Body of pancreas (tissue), 4 donors: Measurements from ENCODE around the gene HYCC1. TPM values are rescaled to one million over a fixed set of nuclear protein-coding genes. Genes with fewer than 3 reads are reported as not detected.

Experiments used
- ATAC-seq: fragments of 150-250 bp; one replicate; pipeline ENCODE4 v1.9.1; 2016
- DNase-seq, 4 donors: peaks; one replicate each; pipeline ENCODE4 v3.0.0-alpha.2; 2019
- H3K27ac ChIP-seq, 4 donors: fragments of 200-600 bp; sonication (generic); 1 replicate in 3 of 4; 2 replicates in 1 of 4; pipeline versions ENCODE4 v1.5.1 to v1.6.1; 2016 to 2019; ENCODE audit warnings: mild to moderate bottlenecking in 1 of 4, mixed read lengths in 1 of 4, moderate library complexity in 1 of 4
- H3K27me3 ChIP-seq, 2 donors: fragments of 200-600 bp; sonication (generic); one replicate each; pipeline ENCODE4 v1.6.0; 2016; ENCODE audit warnings: mild to moderate bottlenecking in 1 of 2
- H3K36me3 ChIP-seq, 2 donors: fragments of 200-600 bp; sonication (generic); replicated peaks in 1 of 2; 2 replicates each; pipeline ENCODE4 v1.5.1; 2016; ENCODE audit warnings: low read depth in 2 of 2; ENCODE audit not compliant: insufficient read depth in 1 of 2
- H3K4me1 ChIP-seq: fragments of 200-600 bp; sonication (generic); one replicate; pipeline ENCODE4 v1.6.0; 2016
- H3K4me3 ChIP-seq, 2 donors: fragments of 200-600 bp; sonication (generic); 1 replicate in 1 of 2; 2 replicates in 1 of 2; pipeline ENCODE4 v1.5.1; 2016 to 2019
- H3K9me3 ChIP-seq, 3 donors: fragments of 200-600 bp; sonication (generic); 1 replicate in 2 of 3; 2 replicates in 1 of 3; pipeline ENCODE4 v1.5.1; 2016
- CTCF ChIP-seq, 7 experiments: fragments of 450-650 bp in 4 of 7; fragments of 200-600 bp in 3 of 7; sonication (generic) in 3 of 7; IDR thresholded peaks; one replicate each; pipeline ENCODE4 v1.5.1; 2016 to 2019; ENCODE audit warnings: antibody characterized with exemption in 7 of 7
- POLR2A ChIP-seq, 3 donors: fragments of 450-650 bp; IDR thresholded peaks; one replicate each; pipeline ENCODE4 v1.6.1; 2016; ENCODE audit warnings: antibody characterized with exemption in 3 of 3, mild to moderate bottlenecking in 2 of 3
- WGBS, 2 donors: methylation state at CpG; one replicate each; pipeline ENCODE4 v1.1.5; 2017; 5-methylcytosine and 5-hydroxymethylcytosine counted together
- intact Hi-C: fragments of 100-400 bp; cut with DNase I; formaldehyde crosslinking; loops from one replicate; pipeline ENCODE4 v1.15.1; 2023
- total RNA-seq, 2 donors: library from RNA; depleted of rRNA; stranded (reverse); fragments of >200 nt; gene quantifications; one replicate each; pipeline ENCODE4 v1.1.0, GENCODE V29; 2016

The HYCC1 gene
- total RNA-seq, 2 donors from 2014 or later = 8.6 to 10.5 TPM

GRCh38 chr7:23011222-23011924 is 2.6 kb downstream of the HYCC1 start:
- 61 to 70% methylated on average over 3 of the region's 3 CpGs for whole genome bisulfite sequencing, 2 donors
- Histone ChIP-seq H3K4me1 (peaks cover 8% of the 10 kb centered on the region), H3K36me3 (no peaks in the 10 kb centered on the region), H3K27me3 (no peaks in the 10 kb centered on the region), H3K4me3 (no peak overlapping the region), H3K27ac (no peak overlapping the region), H3K9me3 (no peaks in the 10 kb centered on the region)
- TF ChIP-seq CTCF (IDR thresholded peaks at IDR 0.05) (no peak), POLR2A (IDR thresholded peaks at IDR 0.05) (no peak)
- DNase-seq (no peak), ATAC-seq (no peak)
- intact Hi-C loops = no loop called here

GRCh38 chr7:23009303-23009702 is 4.6 kb downstream of the HYCC1 start:
- DNase-seq = no peak
- ATAC-seq = no peak
- H3K4me3 ChIP-seq = no peak overlapping the region
- H3K36me3 ChIP-seq = no peaks in the 10 kb centered on the region
- no peak for TF ChIP-seq POLR2A (IDR thresholded peaks at IDR 0.05)
- TF ChIP-seq CTCF (IDR thresholded peaks at IDR 0.05) = no peak
- H3K27me3 ChIP-seq = no peaks in the 10 kb centered on the region
- peaks cover under 1% of the 10 kb centered on the region for H3K4me1 ChIP-seq
- intact Hi-C loops = no loop called here
- H3K27ac ChIP-seq = no peak overlapping the region
- no peaks in the 10 kb centered on the region for H3K9me3 ChIP-seq

- Histone ChIP-seq H3K27me3 (no peaks in the 10 kb centered on the region), H3K4me3 (no peak overlapping the region), H3K9me3 (no peaks in the 10 kb centered on the region), H3K27ac (no peak overlapping the region), H3K4me1 (no peaks in the 10 kb centered on the region), H3K36me3 (no peaks in the 10 kb centered on the region)
- ATAC-seq (no peak), DNase-seq (no peak)
- intact Hi-C loops = no loop called here
- no peak for TF ChIP-seq CTCF (IDR thresholded peaks at IDR 0.05)
- no peak for TF ChIP-seq POLR2A (IDR thresholded peaks at IDR 0.05)
Observed at GRCh38 chr7:23004247-23004520, 9.7 kb downstream of the HYCC1 start.

- H3K4me1 ChIP-seq = no peaks in the 10 kb centered on the region
- no peaks in the 10 kb centered on the region for H3K36me3 ChIP-seq
- TF ChIP-seq CTCF (IDR thresholded peaks at IDR 0.05) = no peak
- no peak for TF ChIP-seq POLR2A (IDR thresholded peaks at IDR 0.05)
- H3K4me3 ChIP-seq = no peak overlapping the region
- intact Hi-C loops = no loop called here
- H3K27ac ChIP-seq = no peak overlapping the region
- ATAC-seq (no peak), DNase-seq (no peak)
- H3K27me3 ChIP-seq = no peaks in the 10 kb centered on the region
- WGBS, 2 donors = 73 to 91% methylated on average over 2 of the region's 2 CpGs
- no peaks in the 10 kb centered on the region for H3K9me3 ChIP-seq
Observed at GRCh38 chr7:23003505-23004246, 10.3 kb downstream of the HYCC1 start.

- TF ChIP-seq CTCF (IDR thresholded peaks at IDR 0.05) = no peak
- TF ChIP-seq POLR2A (IDR thresholded peaks at IDR 0.05) = no peak
- Histone ChIP-seq H3K27ac (no peak overlapping the region), H3K36me3 (no peaks in the 10 kb centered on the region), H3K9me3 (no peaks in the 10 kb centered on the region), H3K4me1 (no peaks in the 10 kb centered on the region), H3K4me3 (no peak overlapping the region), H3K27me3 (no peaks in the 10 kb centered on the region)
- intact Hi-C loops = no loop called here
- 94 to 98% methylated on average over 2 of the region's 2 CpGs for WGBS, 2 donors
- no peak for DNase-seq
- ATAC-seq = no peak
Observed at GRCh38 chr7:23002698-23003097, 11.2 kb downstream of the HYCC1 start.
